Activated CD4-positive, alpha-beta T cell treated with anti-CD3 and anti-CD28 coated beads, Interleukin-2, amount 50 U/mL, for 48 hours (primary cell): ENCODE measurements around the gene TAF3.
A peak's percentile ranks its signal among the peaks of the same experiment; 100 is the strongest.
"Not testable (repeated sequence)": the region's sequence is repeated elsewhere in the genome, so short reads cannot be mapped to it uniquely, and the experiment has no call there.

Experiments used
- DNase-seq, 2 experiments: peaks; one replicate each; pipeline ENCODE4 v3.0.0-alpha.2; 2020

The TAF3 gene

DNA sequence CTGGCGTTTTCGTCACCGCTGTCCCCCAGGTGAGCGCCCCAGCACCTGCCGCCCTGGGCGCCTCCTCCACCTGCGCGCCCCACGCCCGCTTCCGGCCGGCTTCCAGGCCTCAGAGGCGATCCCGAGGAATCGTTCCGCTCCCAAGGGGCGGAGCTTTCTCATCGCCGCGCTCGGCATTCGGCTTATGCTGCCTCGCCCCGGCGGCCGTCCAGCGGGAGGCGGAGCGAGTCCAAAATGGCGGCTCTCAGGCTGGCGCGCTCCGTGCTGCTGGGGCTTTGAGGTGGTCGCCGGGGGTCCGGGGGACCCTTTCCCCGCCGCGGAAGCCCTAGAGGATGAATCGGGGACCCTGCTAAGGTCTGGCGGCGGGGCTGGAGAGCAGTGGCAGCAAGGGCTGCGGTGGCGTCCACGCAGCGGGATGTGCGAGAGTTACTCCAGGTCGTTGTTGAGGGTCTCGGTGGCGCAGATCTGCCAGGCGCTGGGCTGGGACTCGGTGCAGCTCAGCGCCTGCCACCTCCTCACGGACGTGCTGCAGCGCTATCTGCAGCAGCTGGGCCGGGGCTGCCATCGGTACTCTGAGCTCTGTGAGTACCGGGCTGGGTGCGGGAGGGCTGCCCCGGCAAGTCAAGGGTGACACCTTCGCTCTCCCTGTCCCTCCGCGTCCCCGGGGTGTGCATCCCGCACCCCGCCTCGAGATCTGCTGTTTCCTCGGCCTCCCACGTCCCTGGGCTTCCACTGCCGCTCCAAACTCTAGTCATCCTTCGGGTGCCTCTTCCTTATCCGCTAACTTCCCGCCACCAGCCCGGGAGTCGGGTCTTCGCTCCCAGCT lies at the start of gene TAF3:
Gene TAF3 (plus strand): TSS at position 211 of the 826 bp plus-strand sequence. CDS start 205 bp downstream, at position 416.
- peak; percentile 94 to 96 for DNase-seq

DNA sequence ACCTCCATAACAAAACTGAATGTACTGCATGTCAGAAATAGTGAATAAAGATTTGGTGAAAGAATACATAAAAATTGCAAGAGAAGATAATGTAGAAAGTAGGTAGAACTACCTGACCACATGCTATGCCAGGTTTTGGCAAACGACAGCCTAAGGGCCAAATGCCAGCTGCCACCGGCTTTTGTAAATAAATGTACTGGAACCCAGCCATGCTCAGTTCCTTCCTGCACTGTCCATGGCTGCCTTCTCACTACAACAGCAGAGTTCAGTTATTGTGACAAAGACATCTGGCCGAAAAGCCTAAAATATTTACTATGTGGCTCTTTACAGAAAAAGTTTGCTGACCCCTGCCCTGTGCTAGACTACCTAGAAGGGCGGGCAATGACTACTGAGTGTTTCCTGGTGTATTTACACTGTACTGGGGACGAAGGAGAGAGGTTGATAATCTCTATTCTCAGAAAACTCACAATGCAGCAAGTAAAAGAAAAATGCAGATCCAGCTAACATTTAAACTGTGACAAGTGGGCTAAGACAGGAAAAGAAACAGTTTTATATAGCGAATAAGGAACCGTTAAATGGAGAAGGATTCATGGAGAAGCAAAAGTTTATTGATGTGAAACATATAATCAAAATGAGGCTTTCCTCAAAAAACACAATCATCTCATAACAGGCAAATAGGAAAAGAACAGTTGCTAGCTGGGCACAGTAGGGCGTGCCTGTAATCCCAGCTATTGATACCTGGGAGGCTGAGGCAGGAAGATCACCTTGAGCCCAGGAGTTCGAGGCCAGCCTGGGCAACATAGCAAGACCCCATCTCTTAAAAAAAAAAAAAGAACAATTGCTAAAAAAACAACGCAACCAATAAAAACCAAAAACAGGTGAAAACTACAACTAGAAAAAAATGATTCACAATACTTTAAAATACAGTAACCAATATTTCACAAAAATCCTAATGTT lies 44.2 kb upstream of the TAF3 start:
- no peak for DNase-seq

GRCh38 chr10:7776777-7777176 lies 41.5 kb upstream of the TAF3 start:
- DNase-seq = no peak

GRCh38 chr10:7782194-7782593 lies 36.1 kb upstream of the TAF3 start:
- not testable (repeated sequence) for DNase-seq

- no peak for DNase-seq
Measured at GRCh38 chr10:7786430-7786829, 31.9 kb upstream of the TAF3 start.

DNA sequence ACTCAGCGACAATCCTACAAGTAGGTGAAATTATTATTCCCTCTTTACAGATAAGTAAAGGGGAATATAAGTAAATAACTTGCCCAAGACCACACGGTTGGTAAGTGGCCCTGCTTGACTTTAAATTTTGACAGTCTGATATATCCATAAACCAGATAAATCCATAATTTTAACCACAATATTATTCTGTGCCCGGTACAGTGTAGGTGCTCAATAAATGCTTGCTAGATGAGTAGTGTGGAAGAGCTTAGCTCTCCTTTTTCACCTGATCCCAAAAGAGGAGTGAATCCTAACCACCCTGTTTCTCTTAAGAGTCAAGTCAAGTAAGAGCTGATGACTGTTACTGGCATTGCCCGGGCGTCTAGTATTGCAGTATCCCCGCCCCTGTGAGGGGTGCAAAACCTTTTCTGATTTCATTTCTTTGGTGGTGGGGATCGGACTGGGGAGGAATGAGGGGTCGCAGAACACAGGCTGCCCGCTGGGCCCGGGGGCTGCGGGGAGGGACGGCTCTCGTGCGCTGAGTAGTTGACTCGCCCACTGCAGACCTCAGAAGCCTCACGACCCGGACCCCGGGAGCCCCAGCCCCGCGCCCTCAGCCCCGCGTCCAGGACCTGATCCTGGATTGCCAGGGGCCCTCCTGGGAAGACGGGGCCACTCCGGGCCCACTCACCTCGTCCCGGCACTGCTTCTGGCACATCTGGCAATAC lies 31.0 kb upstream of the TAF3 start:
- peak; percentile 3 to 15 for DNase-seq

GRCh38 chr10:7787857-7788638 lies 30.3 kb upstream of the TAF3 start, which contains the start of the genes ATP5F1C and KIN:
TSS of gene ATP5F1C (plus strand) at chr10:7788177. CDS start at chr10:7788208, 31 bp downstream.
TSS of gene KIN (minus strand) at chr10:7787993. CDS start at chr10:7787933, 60 bp downstream.
- peak; percentile 97 to 98 for DNase-seq

DNA sequence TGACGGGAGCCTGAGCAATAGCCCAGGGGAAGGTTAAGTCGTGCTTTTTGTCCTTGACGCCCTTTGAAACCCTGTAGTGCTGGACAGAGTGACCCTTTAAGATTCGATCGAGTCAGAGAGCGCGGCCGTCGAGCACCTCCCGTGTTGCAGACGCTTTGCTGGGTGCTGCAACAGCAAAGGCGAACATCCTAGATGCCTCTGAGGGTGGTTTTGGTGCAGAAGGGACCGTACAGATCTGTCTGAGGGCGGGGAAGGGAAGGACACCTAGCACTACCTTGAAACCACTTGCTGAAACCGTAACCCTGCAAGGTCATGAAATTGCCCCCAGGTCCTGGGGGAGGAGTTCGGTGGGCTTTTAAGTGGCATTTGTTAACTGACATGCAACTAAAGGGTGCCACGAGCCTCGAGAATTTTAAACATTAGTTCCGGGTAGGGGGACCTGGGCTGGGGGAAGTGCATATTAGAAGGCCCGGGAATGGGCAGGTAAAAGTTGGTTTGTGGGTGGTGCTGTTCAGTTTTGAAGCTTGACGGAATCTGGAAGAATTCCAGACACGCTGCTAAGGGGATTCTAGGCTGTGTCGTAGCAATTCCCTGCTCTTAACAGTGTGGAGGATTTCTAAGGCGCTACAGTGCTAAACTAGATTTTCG lies 29.5 kb upstream of the TAF3 start:
- DNase-seq = no peak

DNA sequence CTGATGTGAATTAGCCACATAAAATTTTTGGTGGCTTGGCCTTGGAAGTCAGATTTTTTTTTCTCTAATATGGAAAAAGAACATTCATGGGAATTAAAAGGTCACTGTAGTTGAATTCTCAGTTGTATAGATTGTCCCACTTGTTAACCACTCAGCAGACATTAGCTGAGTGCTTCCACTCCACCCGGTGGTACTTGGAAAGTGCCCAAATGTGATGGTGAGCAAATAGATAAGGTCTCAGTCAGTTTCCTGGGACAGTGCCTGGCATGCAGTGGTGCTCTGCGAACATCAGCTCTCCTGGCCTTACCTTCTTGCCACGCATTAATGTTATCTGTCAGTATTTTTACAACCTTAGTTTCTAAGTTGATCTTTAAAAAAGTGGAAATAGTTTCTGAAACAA lies 28.9 kb upstream of the TAF3 start:
- DNase-seq = no peak

- DNase-seq = no peak
Measured at GRCh38 chr10:7792541-7792940, 25.8 kb upstream of the TAF3 start.

DNA sequence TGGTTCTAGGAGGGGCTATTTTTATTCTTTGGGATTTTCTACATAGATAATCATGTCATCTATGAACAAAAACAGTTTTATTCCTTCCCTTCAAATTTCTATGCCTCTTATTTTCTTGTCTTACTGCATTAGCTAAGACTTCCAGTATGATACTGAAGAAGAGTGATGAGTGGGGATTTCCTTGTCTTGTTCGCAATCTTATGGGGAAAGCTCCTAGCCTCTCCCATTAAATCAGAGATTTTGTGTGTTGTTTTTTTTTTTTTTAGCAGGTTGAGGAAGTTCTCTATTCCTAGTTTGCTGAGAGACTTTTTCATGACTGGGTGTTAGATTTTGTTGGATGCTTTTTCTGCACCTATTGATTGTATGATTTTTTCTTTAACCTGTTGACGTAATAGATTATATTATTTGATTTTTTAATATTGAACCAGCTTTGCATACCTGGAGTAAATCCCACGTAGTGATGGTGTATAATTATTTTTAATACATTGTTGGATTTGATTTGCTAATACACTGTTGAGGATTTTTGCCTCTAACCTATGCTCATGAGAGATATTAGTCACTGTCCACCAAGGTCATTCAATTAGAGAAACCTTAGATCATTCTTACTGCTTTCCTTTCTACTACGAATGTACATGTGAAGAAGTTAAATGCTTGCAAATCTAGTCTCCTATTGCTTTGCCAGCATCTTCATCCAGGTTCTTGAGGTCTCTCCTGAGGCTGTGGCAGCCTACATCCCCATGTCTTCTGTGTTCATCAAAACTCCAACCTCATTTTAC lies 23.9 kb upstream of the TAF3 start:
- DNase-seq = no peak

DNA sequence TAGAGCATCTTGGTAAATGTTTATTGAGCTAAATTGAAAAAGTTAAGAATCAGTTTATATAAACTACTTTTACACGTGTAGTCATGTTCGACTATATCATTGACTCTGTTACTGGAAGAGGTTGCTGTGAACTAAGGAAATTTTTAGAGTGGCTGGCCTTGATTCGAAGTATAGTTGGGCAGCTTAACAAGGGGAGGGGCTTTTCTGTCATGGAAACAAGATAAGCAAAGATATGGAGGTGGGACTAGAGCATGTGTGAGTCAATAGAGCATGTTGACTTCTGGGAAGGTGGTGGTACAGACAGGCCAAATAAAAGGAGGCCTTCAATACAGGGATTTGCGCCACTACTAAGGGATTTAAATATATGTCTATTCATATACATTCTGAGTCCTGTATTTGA lies 22.7 kb upstream of the TAF3 start:
- no peak for DNase-seq

- DNase-seq = peak in 1 of 2 experiments; percentile 26
Measured at GRCh38 chr10:7797582-7797981, 20.7 kb upstream of the TAF3 start.

DNA sequence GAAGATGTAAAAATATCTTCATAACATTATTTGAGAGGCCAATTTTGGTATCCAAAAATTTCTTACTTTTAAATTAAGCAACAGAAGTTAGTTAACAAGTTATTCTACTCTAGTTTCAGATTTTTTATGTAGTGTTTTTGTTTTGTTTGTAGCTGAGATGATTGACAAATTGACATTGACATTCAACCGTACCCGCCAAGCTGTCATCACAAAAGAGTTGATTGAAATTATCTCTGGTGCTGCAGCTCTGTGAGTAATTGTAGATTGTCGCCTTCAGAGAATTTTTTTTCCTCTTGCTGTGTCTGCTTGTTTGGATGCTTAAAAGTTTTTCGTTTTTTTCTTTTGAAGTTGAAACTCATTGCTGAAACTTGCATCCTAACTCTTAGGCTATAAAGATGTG lies 15.7 kb upstream of the TAF3 start:
- DNase-seq = no peak

- DNase-seq = no peak
Measured at GRCh38 chr10:7804216-7804615, 14.1 kb upstream of the TAF3 start.

- DNase-seq = no peak
Measured at GRCh38 chr10:7804741-7805140, 13.6 kb upstream of the TAF3 start.

DNA sequence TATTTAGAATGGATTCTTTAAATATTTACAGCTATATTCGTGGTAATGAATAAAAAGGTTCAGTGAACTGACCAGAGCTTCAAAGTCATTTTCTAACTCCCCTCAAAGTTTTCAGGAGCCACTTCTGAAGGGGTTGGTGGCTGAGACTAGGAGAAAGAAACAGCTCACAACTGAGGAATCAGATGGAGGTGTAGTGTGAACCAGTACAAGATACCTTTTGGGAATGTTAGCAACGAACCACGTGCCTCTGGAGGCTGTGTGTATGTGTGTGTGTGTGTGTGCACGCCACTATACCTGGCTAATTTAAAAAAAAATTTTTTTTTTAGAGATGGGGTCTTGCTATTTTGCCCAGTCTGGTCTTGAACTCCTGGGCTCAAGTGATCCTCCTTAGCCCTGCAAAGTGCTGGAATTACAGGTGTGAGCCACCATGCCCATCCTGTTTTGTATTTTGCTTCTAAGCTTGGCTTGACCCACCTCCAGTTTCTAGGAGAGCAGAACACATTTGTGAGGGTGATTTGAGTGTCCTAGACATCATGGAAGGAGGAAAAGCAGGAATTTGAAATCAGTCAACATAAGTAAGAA lies 9.5 kb upstream of the TAF3 start:
- no peak for DNase-seq

- no peak for DNase-seq
Measured at GRCh38 chr10:7810443-7810842, 7.9 kb upstream of the TAF3 start.

DNA sequence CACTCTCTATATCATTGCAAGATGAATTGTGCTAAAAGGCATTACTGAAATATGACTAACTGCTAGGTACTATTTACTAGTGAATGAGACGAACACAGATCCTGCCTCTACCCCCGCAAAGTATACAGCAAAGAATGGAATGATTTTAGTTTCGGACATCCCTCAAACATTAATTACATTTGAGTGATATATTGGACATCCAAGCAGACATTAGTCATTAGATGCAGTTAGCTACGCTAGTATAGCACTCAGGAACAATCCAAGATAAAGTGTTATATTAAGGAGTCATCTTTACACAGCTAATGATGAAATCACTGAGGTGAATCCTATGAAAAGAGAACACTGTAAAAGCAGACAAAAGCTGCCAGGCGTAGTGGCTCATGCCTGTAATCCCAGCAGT lies 7.3 kb upstream of the TAF3 start:
- no peak for DNase-seq

DNA sequence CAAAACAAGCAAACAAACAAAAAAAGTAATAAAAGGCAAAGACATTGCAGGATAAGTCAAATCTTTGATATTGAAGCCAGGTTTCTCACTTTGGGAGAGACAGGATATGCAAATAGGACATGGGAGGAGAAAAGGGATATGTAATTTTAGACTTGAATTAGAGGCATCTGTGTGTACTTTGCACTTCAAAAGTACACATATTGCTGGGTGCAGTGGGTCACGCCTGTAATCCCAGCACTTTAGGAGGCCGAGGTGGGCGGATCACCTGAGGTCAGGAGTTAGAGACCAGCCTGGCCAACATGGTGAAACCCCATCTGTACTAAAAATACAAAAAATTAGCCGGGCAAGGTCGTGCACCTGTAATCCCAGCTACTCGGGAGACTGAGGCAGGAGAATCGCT lies 6.6 kb upstream of the TAF3 start:
- not testable (repeated sequence) for DNase-seq
